IgD-negative memory B cell (primary cell): ENCODE data around the gene IMPACT. TPM values are rescaled to one million over a fixed set of nuclear protein-coding genes. Genes with fewer than 3 reads are reported as not detected.

Experiments used
- H3K27ac Mint-ChIP-seq, 3 donors: one replicate each; pipeline ENCODE4 v1.8.0; 2020 to 2022; ENCODE audit warnings: mild to moderate bottlenecking in 3 of 3, mixed read lengths in 3 of 3, moderate library complexity in 1 of 3
- H3K27me3 Mint-ChIP-seq: one replicate; pipeline ENCODE4 v1.8.0; 2021; ENCODE audit warnings: mixed read lengths
- H3K36me3 Mint-ChIP-seq: one replicate; pipeline ENCODE4 v1.8.0; 2020; ENCODE audit warnings: mild to moderate bottlenecking, mixed read lengths
- H3K4me1 Mint-ChIP-seq, 3 donors: one replicate each; pipeline ENCODE4 v1.8.0; 2020 to 2022; ENCODE audit warnings: mixed read lengths in 3 of 3, mild to moderate bottlenecking in 1 of 3
- H3K4me3 Mint-ChIP-seq, 4 donors: one replicate each; pipeline ENCODE4 v1.8.0; 2020 to 2022; ENCODE audit warnings: mild to moderate bottlenecking in 4 of 4, mixed read lengths in 4 of 4, moderate library complexity in 3 of 4
- H3K9me3 Mint-ChIP-seq, 3 donors: one replicate each; pipeline ENCODE4 v1.8.0; 2020 to 2021; ENCODE audit warnings: mixed read lengths in 3 of 3, mild to moderate bottlenecking in 1 of 3
- polyA plus RNA-seq: library from polyadenylated mRNA; unstranded; fragments of 300-500 nt; fragmentation: Illumina TruSeq; gene quantifications from one replicate; pipeline ENCODE4 v1.2.3, GENCODE V29; 2021

IMPACT gene
- polyA plus RNA-seq, 1 donor from 2014 or later: 9.2 TPM

GRCh38 chr18:24403076-24403475, 23.4 kb upstream of the IMPACT start:
- Mint-ChIP-seq H3K9me3 (peaks cover 4 to 12% (median 6%) of the 10 kb centered on the region in 3 donors), H3K4me1 (peaks cover 0 to 8% (median 2%) of the 10 kb centered on the region in 3 donors), H3K27me3 (peaks cover 54% of the 10 kb centered on the region)

GRCh38 chr18:24404591-24404990, 21.9 kb upstream of the IMPACT start:
- peaks cover 4 to 13% (median 6%) of the 10 kb centered on the region in 3 donors for H3K9me3 Mint-ChIP-seq
- H3K36me3 Mint-ChIP-seq: no peaks in the 10 kb centered on the region
- H3K27me3 Mint-ChIP-seq: peaks cover 42% of the 10 kb centered on the region
- H3K4me3 Mint-ChIP-seq: no peak overlapping the region
- no peak overlapping the region for H3K27ac Mint-ChIP-seq
- H3K4me1 Mint-ChIP-seq: peaks cover 0 to 1% (median 0%) of the 10 kb centered on the region in 3 donors

More at GRCh38 chr18:24403076-24403475, 23.4 kb upstream of the IMPACT start:
- Mint-ChIP-seq H3K27ac (no peak overlapping the region), H3K36me3 (no peaks in the 10 kb centered on the region), H3K4me3 (no peak overlapping the region)

GRCh38 chr18:24408496-24408895, 18.0 kb upstream of the IMPACT start:
- H3K9me3 Mint-ChIP-seq: peaks cover 4 to 14% (median 6%) of the 10 kb centered on the region in 3 donors
- no peaks in the 10 kb centered on the region for H3K36me3 Mint-ChIP-seq
- H3K27me3 Mint-ChIP-seq: peaks cover 41% of the 10 kb centered on the region
- H3K4me3 Mint-ChIP-seq: no peak overlapping the region
- H3K4me1 Mint-ChIP-seq: no peaks in the 10 kb centered on the region
- no peak overlapping the region for H3K27ac Mint-ChIP-seq

- peaks cover 22% of the 10 kb centered on the region for H3K27me3 Mint-ChIP-seq
- H3K4me1 Mint-ChIP-seq: peaks cover 0 to 1% (median 0%) of the 10 kb centered on the region in 3 donors
- no peaks in the 10 kb centered on the region for H3K36me3 Mint-ChIP-seq
- no peak overlapping the region for H3K4me3 Mint-ChIP-seq
- peaks cover 0 to 3% (median 2%) of the 10 kb centered on the region in 3 donors for H3K9me3 Mint-ChIP-seq
- H3K27ac Mint-ChIP-seq: no peak overlapping the region
Observed at GRCh38 chr18:24413148-24413547, 13.3 kb upstream of the IMPACT start.

- Mint-ChIP-seq H3K27me3 (peaks cover 33% of the 10 kb centered on the region), H3K4me3 (no peak overlapping the region), H3K27ac (no peak overlapping the region), H3K9me3 (peaks cover 0 to 2% (median 2%) of the 10 kb centered on the region in 3 donors), H3K36me3 (no peaks in the 10 kb centered on the region), H3K4me1 (peaks cover 0 to 1% (median 0%) of the 10 kb centered on the region in 3 donors)
Observed at GRCh38 chr18:24414349-24415003, 12.0 kb upstream of the IMPACT start.

- H3K27me3 Mint-ChIP-seq: peaks cover 42% of the 10 kb centered on the region
- no peaks in the 10 kb centered on the region for H3K36me3 Mint-ChIP-seq
- H3K9me3 Mint-ChIP-seq: peaks cover 0 to 2% (median 0%) of the 10 kb centered on the region in 3 donors
- H3K4me1 Mint-ChIP-seq: peaks cover 0 to 1% (median 0%) of the 10 kb centered on the region in 3 donors
- H3K27ac Mint-ChIP-seq: no peak overlapping the region
- no peak overlapping the region for H3K4me3 Mint-ChIP-seq
Observed at GRCh38 chr18:24417480-24417879, 9.0 kb upstream of the IMPACT start.

- H3K27ac Mint-ChIP-seq: no peak overlapping the region
- H3K27me3 Mint-ChIP-seq: peaks cover 53% of the 10 kb centered on the region
- H3K9me3 Mint-ChIP-seq: peaks cover under 1 to 4% (median 2%) of the 10 kb centered on the region in 3 donors
- H3K4me3 Mint-ChIP-seq: no peak overlapping the region
- peaks cover 0 to 2% (median 0%) of the 10 kb centered on the region in 3 donors for H3K4me1 Mint-ChIP-seq
- H3K36me3 Mint-ChIP-seq: no peaks in the 10 kb centered on the region
Observed at GRCh38 chr18:24420551-24420950, 5.9 kb upstream of the IMPACT start.

- H3K27ac Mint-ChIP-seq: no peak overlapping the region
- peaks cover 0 to 7% (median 3%) of the 10 kb centered on the region in 3 donors for H3K4me1 Mint-ChIP-seq
- H3K4me3 Mint-ChIP-seq: no peak overlapping the region
- no peaks in the 10 kb centered on the region for H3K36me3 Mint-ChIP-seq
- peaks cover 6 to 9% (median 7%) of the 10 kb centered on the region in 3 donors for H3K9me3 Mint-ChIP-seq
- H3K27me3 Mint-ChIP-seq: peaks cover 51% of the 10 kb centered on the region
Observed at GRCh38 chr18:24421831-24422230, 4.6 kb upstream of the IMPACT start.

- peaks cover 5% of the 10 kb centered on the region for H3K36me3 Mint-ChIP-seq
- H3K27ac Mint-ChIP-seq: peak overlapping the region; percentile 29 to 88 (median 39)
- peaks cover 10 to 14% (median 12%) of the 10 kb centered on the region in 3 donors for H3K4me1 Mint-ChIP-seq
- peaks cover 24% of the 10 kb centered on the region for H3K27me3 Mint-ChIP-seq
- peaks cover 6 to 12% (median 7%) of the 10 kb centered on the region in 3 donors for H3K9me3 Mint-ChIP-seq
- H3K4me3 Mint-ChIP-seq: peak overlapping the region; percentile 84 to 94 (median 93)
Observed at GRCh38 chr18:24426073-24426397, 435 bp upstream of the IMPACT start.

GRCh38 chr18:24427484-24427883, 1.0 kb downstream of the IMPACT start:
- peaks cover 10 to 14% (median 12%) of the 10 kb centered on the region in 3 donors for H3K4me1 Mint-ChIP-seq
- H3K4me3 Mint-ChIP-seq: peak overlapping the region; percentile 92 to 94 (median 94)
- peaks cover 9% of the 10 kb centered on the region for H3K36me3 Mint-ChIP-seq
- H3K27me3 Mint-ChIP-seq: peaks cover 14% of the 10 kb centered on the region
- peaks cover 6 to 12% (median 7%) of the 10 kb centered on the region in 3 donors for H3K9me3 Mint-ChIP-seq
- H3K27ac Mint-ChIP-seq: peak overlapping the region in 2 of 3 donors; percentile 10 to 53

- Mint-ChIP-seq H3K9me3 (peaks cover 6 to 12% (median 7%) of the 10 kb centered on the region in 3 donors), H3K27ac (no peak overlapping the region), H3K27me3 (peaks cover 6% of the 10 kb centered on the region), H3K36me3 (peaks cover 13% of the 10 kb centered on the region), H3K4me1 (peaks cover 10 to 17% (median 13%) of the 10 kb centered on the region in 3 donors), H3K4me3 (peak overlapping the region in 1 of 4 donors; percentile 94)
Observed at GRCh38 chr18:24428709-24429108, 2.2 kb downstream of the IMPACT start.

GRCh38 chr18:24429188-24429587, 2.7 kb downstream of the IMPACT start:
- Mint-ChIP-seq H3K4me1 (peaks cover 10 to 17% (median 13%) of the 10 kb centered on the region in 3 donors), H3K27me3 (peaks cover 3% of the 10 kb centered on the region), H3K9me3 (peaks cover 6 to 12% (median 7%) of the 10 kb centered on the region in 3 donors), H3K36me3 (peaks cover 13% of the 10 kb centered on the region), H3K4me3 (no peak overlapping the region), H3K27ac (no peak overlapping the region)

GRCh38 chr18:24432618-24433017, 6.1 kb downstream of the IMPACT start:
- peaks cover 0 to 3% (median 0%) of the 10 kb centered on the region in 3 donors for H3K9me3 Mint-ChIP-seq
- H3K27ac Mint-ChIP-seq: no peak overlapping the region
- H3K36me3 Mint-ChIP-seq: peaks cover 13% of the 10 kb centered on the region
- peaks cover 6% of the 10 kb centered on the region in 3 donors for H3K4me1 Mint-ChIP-seq
- H3K4me3 Mint-ChIP-seq: no peak overlapping the region
- no peaks in the 10 kb centered on the region for H3K27me3 Mint-ChIP-seq

- Mint-ChIP-seq H3K9me3 (no peaks in the 10 kb centered on the region), H3K36me3 (peaks cover 16% of the 10 kb centered on the region), H3K27me3 (no peaks in the 10 kb centered on the region), H3K4me1 (peaks cover 0 to 2% (median 2%) of the 10 kb centered on the region in 3 donors), H3K27ac (no peak overlapping the region), H3K4me3 (no peak overlapping the region)
Observed at GRCh38 chr18:24436939-24437338, 10.5 kb downstream of the IMPACT start.

GRCh38 chr18:24443870-24444269, 17.4 kb downstream of the IMPACT start:
- H3K9me3 Mint-ChIP-seq: peaks cover 0 to 2% (median 0%) of the 10 kb centered on the region in 3 donors
- no peak overlapping the region for H3K4me3 Mint-ChIP-seq
- peaks cover 4 to 8% (median 8%) of the 10 kb centered on the region in 3 donors for H3K4me1 Mint-ChIP-seq
- no peak overlapping the region for H3K27ac Mint-ChIP-seq
- H3K36me3 Mint-ChIP-seq: peaks cover 13% of the 10 kb centered on the region
- H3K27me3 Mint-ChIP-seq: no peaks in the 10 kb centered on the region

- Mint-ChIP-seq H3K27ac (no peak overlapping the region), H3K4me3 (no peak overlapping the region), H3K4me1 (peaks cover 4 to 8% (median 8%) of the 10 kb centered on the region in 3 donors), H3K36me3 (peaks cover 20% of the 10 kb centered on the region), H3K9me3 (peaks cover 0 to 2% (median 0%) of the 10 kb centered on the region in 3 donors), H3K27me3 (no peaks in the 10 kb centered on the region)
Observed at GRCh38 chr18:24446453-24446852, 20.0 kb downstream of the IMPACT start.
